HEK293 (cell line): Measurements from ENCODE around the gene MAS1.

Experiments
- CTCF ChIA-PET: fragments of 350-600 bp; formaldehyde crosslinking; extraction: SDS; loops from one replicate; lab custom pipeline; 2021; ENCODE audit warnings: antibody characterized with exemption; lab: Yijun Ruan, JAX
- POLR2A ChIA-PET: fragments of 300-600 bp; formaldehyde crosslinking; extraction: SDS; loops from one replicate; lab custom pipeline; 2020; ENCODE audit warnings: antibody characterized with exemption, inconsistent platforms; lab: Yijun Ruan, JAX
- H3K27ac ChIP-seq: fragments of 200-500 bp; sonication (Bioruptor generic); 2 replicates; pipeline ENCODE4 v1.5.1; 2014; ENCODE audit warnings: low read depth, low read length, control low read depth, inconsistent platforms; ENCODE audit errors: extremely low read depth
- H3K36me3 ChIP-seq, 2 experiments: fragments of 200-500 bp in 1 of 2; sonication (Bioruptor generic) in 1 of 2; 1 replicate in 1 of 2; 2 replicates in 1 of 2; pipeline ENCODE4 v1.5.1; 2014 to 2017; ENCODE audit warnings: inconsistent platforms in 2 of 2, low read length in 2 of 2; ENCODE audit not compliant: control insufficient read depth in 2 of 2, insufficient read depth in 1 of 2
- H3K4me1 ChIP-seq: fragments of 200-500 bp; sonication (Bioruptor generic); 2 replicates; pipeline ENCODE4 v1.5.1; 2014; ENCODE audit warnings: mild to moderate bottlenecking, low read length, inconsistent platforms; ENCODE audit not compliant: control insufficient read depth, insufficient read depth
- H3K4me3 ChIP-seq: 2 replicates; pipeline ENCODE4 v1.5.1; 2011; ENCODE audit warnings: low read depth, mild to moderate bottlenecking, control low read depth, low read length, moderate library complexity
- H3K9me3 ChIP-seq: fragments of 200-500 bp; sonication (Bioruptor generic); 2 replicates; pipeline ENCODE4 v1.5.1; 2014; ENCODE audit warnings: low read depth, low read length, inconsistent platforms; ENCODE audit not compliant: control insufficient read depth, insufficient read depth
- AEBP2 ChIP-seq: fragments of 450-650 bp; formaldehyde crosslinking; IDR thresholded peaks from 2 replicates; pipeline ENCODE4 v1.5.1; 2016; ENCODE audit warnings: missing biosample characterization, missing genetic modification characterization, borderline replicate concordance
- BCL11B ChIP-seq: fragments of 450-650 bp; formaldehyde crosslinking; IDR thresholded peaks from 2 replicates; pipeline ENCODE4 v1.5.1; 2016; ENCODE audit warnings: low read depth, missing biosample characterization, missing genetic modification characterization
- CTCF ChIP-seq: fragments of 450-650 bp; formaldehyde crosslinking; IDR thresholded peaks from 2 replicates; pipeline ENCODE4 v1.5.1; 2016; ENCODE audit warnings: missing biosample characterization, missing genetic modification characterization
- HOXC10 ChIP-seq: sonication (generic); formaldehyde crosslinking; IDR thresholded peaks from 2 replicates; pipeline ENCODE4 v1.8.1; 2023; ENCODE audit warnings: mild to moderate bottlenecking, missing genetic modification reagents
- MEIS1 ChIP-seq: sonication (generic); formaldehyde crosslinking; IDR thresholded peaks from 2 replicates; pipeline ENCODE4 v1.8.1; 2022; ENCODE audit warnings: missing genetic modification reagents, mild to moderate bottlenecking, borderline replicate concordance
- SCRT1 ChIP-seq: fragments of 450-650 bp; formaldehyde crosslinking; IDR thresholded peaks from 2 replicates; pipeline ENCODE4 v1.5.1; 2016; ENCODE audit warnings: missing biosample characterization, missing genetic modification characterization, borderline replicate concordance
- ZBTB1 ChIP-seq: fragments of 450-650 bp; formaldehyde crosslinking; IDR thresholded peaks from 2 replicates; pipeline ENCODE4 v1.5.1; 2016; ENCODE audit warnings: missing biosample characterization, missing genetic modification characterization
- ZBTB10 ChIP-seq: fragments of 450-650 bp; formaldehyde crosslinking; IDR thresholded peaks from 2 replicates; pipeline ENCODE4 v1.5.1; 2016; ENCODE audit warnings: missing biosample characterization, missing genetic modification characterization
- ZBTB44 ChIP-seq: fragments of 450-650 bp; IDR thresholded peaks from 2 replicates; pipeline ENCODE4 v1.5.1; 2018; ENCODE audit warnings: missing biosample characterization, mild to moderate bottlenecking, missing genetic modification characterization
- ZBTB7A ChIP-seq: fragments of 450-650 bp; formaldehyde crosslinking; IDR thresholded peaks from 2 replicates; pipeline ENCODE4 v1.5.1; 2016; ENCODE audit warnings: low read depth, missing biosample characterization, missing genetic modification characterization
- ZBTB8A ChIP-seq: fragments of 450-650 bp; formaldehyde crosslinking; IDR thresholded peaks from 2 replicates; pipeline ENCODE4 v1.5.1; 2016; ENCODE audit warnings: missing biosample characterization, missing genetic modification characterization
- ZNF146 ChIP-seq: fragments of 450-650 bp; formaldehyde crosslinking; IDR thresholded peaks from 2 replicates; pipeline ENCODE4 v1.5.1; 2016; ENCODE audit warnings: missing biosample characterization, missing genetic modification characterization
- ZNF16 ChIP-seq: fragments of 450-650 bp; formaldehyde crosslinking; IDR thresholded peaks from 2 replicates; pipeline ENCODE4 v1.5.1; 2016; ENCODE audit warnings: low read depth, missing biosample characterization, missing genetic modification characterization
- ZNF174 ChIP-seq: fragments of 450-650 bp; formaldehyde crosslinking; IDR thresholded peaks from 2 replicates; pipeline ENCODE4 v1.5.0; 2017; ENCODE audit warnings: missing biosample characterization, mild to moderate bottlenecking, missing genetic modification characterization
- ZNF221 ChIP-seq: fragments of 450-650 bp; formaldehyde crosslinking; IDR thresholded peaks from 2 replicates; pipeline ENCODE4 v1.5.1; 2017; ENCODE audit warnings: missing biosample characterization, missing genetic modification characterization, borderline replicate concordance
- ZNF239 ChIP-seq: fragments of 450-650 bp; formaldehyde crosslinking; IDR thresholded peaks from 2 replicates; pipeline ENCODE4 v1.5.1; 2016; ENCODE audit warnings: missing biosample characterization, missing genetic modification characterization
- ZNF302 ChIP-seq: fragments of 450-650 bp; formaldehyde crosslinking; IDR thresholded peaks from 2 replicates; pipeline ENCODE4 v1.5.1; 2016; ENCODE audit warnings: missing biosample characterization, missing genetic modification characterization, low read depth
- ZNF354C ChIP-seq: fragments of 450-650 bp; formaldehyde crosslinking; IDR thresholded peaks from 2 replicates; pipeline ENCODE4 v1.5.1; 2016; ENCODE audit warnings: missing biosample characterization, missing genetic modification characterization, low read depth, borderline replicate concordance
- ZNF362 ChIP-seq: fragments of 450-650 bp; formaldehyde crosslinking; IDR thresholded peaks from 2 replicates; pipeline ENCODE4 v1.5.1; 2016; ENCODE audit warnings: missing biosample characterization, missing genetic modification characterization
- ZNF548 ChIP-seq: fragments of 450-650 bp; formaldehyde crosslinking; IDR thresholded peaks from 2 replicates; pipeline ENCODE4 v1.5.1; 2016; ENCODE audit warnings: missing biosample characterization, missing genetic modification characterization
- ZNF624 ChIP-seq: fragments of 450-650 bp; formaldehyde crosslinking; IDR thresholded peaks from 2 replicates; pipeline ENCODE4 v1.5.1; 2017; ENCODE audit warnings: missing biosample characterization, missing genetic modification characterization
- ZNF629 ChIP-seq: fragments of 450-650 bp; formaldehyde crosslinking; IDR thresholded peaks from 2 replicates; pipeline ENCODE4 v1.5.1; 2017; ENCODE audit warnings: missing biosample characterization, missing genetic modification characterization
- ZNF692 ChIP-seq: fragments of 450-650 bp; formaldehyde crosslinking; IDR thresholded peaks from 2 replicates; pipeline ENCODE4 v1.5.1; 2016; ENCODE audit warnings: missing biosample characterization, missing genetic modification characterization
- ZNF785 ChIP-seq: fragments of 450-650 bp; formaldehyde crosslinking; IDR thresholded peaks from 2 replicates; pipeline ENCODE4 v1.5.1; 2016; ENCODE audit warnings: missing biosample characterization, missing genetic modification characterization
- ZSCAN23 ChIP-seq: fragments of 450-650 bp; formaldehyde crosslinking; IDR thresholded peaks from 2 replicates; pipeline ENCODE4 v1.5.1; 2016; ENCODE audit warnings: missing biosample characterization, missing genetic modification characterization

MAS1 gene

GRCh38 chr6:159871906-159872305 lies 18.9 kb upstream of the MAS1 start:
- no peaks in the 10 kb centered on the region for H3K36me3 ChIP-seq
- no peaks in the 10 kb centered on the region for H3K4me1 ChIP-seq
- no peak overlapping the region for H3K27ac ChIP-seq
- no peak overlapping the region for H3K4me3 ChIP-seq
- H3K9me3 ChIP-seq = no peaks in the 10 kb centered on the region
- POLR2A ChIA-PET = no interaction called here
- TF ChIP-seq ZNF16 (tag by site-specific recombination) (no peak), ZSCAN23 (no peak), ZBTB10 (tag by site-specific recombination) (no peak), AEBP2 (no peak), ZNF354C (no peak), ZNF239 (tag by site-specific recombination) (no peak), ZBTB44 (tag by site-specific recombination) (no peak), ZBTB1 (tag by site-specific recombination) (no peak), ZNF221 (tag by site-specific recombination) (no peak), HOXC10 (CRISPR knock-in tag) (no peak), ZNF624 (tag by site-specific recombination) (no peak), BCL11B (no peak), ZNF302 (no peak), ZBTB7A (no peak)
- CTCF ChIA-PET = interaction anchor here (0.6 to 0.9 kb wide), 3 partner anchors 9 to 832 kb away, joined by 3 read pairs; no protein-coding TSS in a partner anchor

- ChIA-PET CTCF (interaction anchor here (1.4 to 2.2 kb wide), 2 partner anchors 11 kb away, joined by 4 to 10 read pairs; no protein-coding TSS in a partner anchor), POLR2A (no interaction called here)
- H3K4me1 ChIP-seq = no peaks in the 10 kb centered on the region
- no peak overlapping the region for H3K27ac ChIP-seq
- TF ChIP-seq ZNF362 (tag by site-specific recombination) = no peak
- no peak for TF ChIP-seq ZNF146 (tag by site-specific recombination)
- no peak for TF ChIP-seq ZBTB8A (tag by site-specific recombination)
- TF ChIP-seq ZNF174 (tag by site-specific recombination) = no peak
- TF ChIP-seq SCRT1 (tag by site-specific recombination) = no peak
- TF ChIP-seq ZNF692 (tag by site-specific recombination) = no peak
- TF ChIP-seq MEIS1 (CRISPR knock-in tag) = no peak
- no peak for TF ChIP-seq ZNF548
- no peak for TF ChIP-seq CTCF (tag by site-specific recombination)
- TF ChIP-seq ZNF785 (tag by site-specific recombination) = no peak
- TF ChIP-seq ZNF629 (tag by site-specific recombination) = no peak
- TF ChIP-seq, all 188 proteins: peak for 0
- no peaks in the 10 kb centered on the region for H3K9me3 ChIP-seq
- H3K36me3 ChIP-seq = no peaks in the 10 kb centered on the region
- H3K4me3 ChIP-seq = no peak overlapping the region
These were observed 16.4 kb upstream of the MAS1 start for GRCh38 chr6:159874435-159874834.
